ENCODE data around the gene KCNJ12.
"Not testable (repeated sequence)": the region's sequence is repeated elsewhere in the genome, so short reads cannot be mapped to it uniquely, and the experiment has no call there.

DNA sequence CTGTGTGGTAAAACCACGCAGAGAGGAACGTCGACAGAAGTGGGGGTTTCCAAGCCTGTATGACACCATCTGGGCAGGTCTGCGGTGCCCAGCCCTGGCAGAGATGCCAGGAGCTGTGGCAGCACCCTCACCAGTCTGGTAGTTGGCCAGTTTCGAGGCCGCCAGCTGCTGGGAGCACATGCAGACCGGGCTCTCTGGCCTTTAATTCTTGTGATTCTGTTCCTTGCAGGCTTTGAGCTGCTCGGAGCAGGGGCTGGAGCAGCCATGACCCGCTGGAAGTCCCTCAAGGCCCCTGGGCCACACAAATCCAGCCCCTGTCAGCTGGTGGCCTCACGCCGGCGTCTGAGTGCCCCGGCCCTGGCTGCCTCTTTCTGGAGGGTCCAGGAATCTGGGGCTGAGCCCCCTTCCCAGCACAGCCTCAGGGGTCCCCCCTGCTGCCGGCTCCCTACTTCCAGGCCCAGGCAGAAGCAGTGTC, 36.1 kb downstream of the KCNJ12 start:
- TF ChIP-seq, protein P1, sequence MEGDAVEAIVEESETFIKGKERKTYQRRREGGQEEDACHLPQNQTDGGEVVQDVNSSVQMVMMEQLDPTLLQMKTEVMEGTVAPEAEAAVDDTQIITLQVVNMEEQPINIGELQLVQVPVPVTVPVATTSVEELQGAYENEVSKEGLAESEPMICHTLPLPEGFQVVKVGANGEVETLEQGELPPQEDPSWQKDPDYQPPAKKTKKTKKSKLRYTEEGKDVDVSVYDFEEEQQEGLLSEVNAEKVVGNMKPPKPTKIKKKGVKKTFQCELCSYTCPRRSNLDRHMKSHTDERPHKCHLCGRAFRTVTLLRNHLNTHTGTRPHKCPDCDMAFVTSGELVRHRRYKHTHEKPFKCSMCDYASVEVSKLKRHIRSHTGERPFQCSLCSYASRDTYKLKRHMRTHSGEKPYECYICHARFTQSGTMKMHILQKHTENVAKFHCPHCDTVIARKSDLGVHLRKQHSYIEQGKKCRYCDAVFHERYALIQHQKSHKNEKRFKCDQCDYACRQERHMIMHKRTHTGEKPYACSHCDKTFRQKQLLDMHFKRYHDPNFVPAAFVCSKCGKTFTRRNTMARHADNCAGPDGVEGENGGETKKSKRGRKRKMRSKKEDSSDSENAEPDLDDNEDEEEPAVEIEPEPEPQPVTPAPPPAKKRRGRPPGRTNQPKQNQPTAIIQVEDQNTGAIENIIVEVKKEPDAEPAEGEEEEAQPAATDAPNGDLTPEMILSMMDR (IDR thresholded peaks at IDR 0.05) = not testable (repeated sequence)
- TF ChIP-seq EZH2, EZH2phosphoT487 (IDR thresholded peaks at IDR 0.05): not testable (repeated sequence)
